Gastroesophageal sphincter (tissue), 3 donors: ENCODE data around the gene ZNF175.

Experiments used
- CTCF ChIP-seq, 4 experiments: fragments of 200-600 bp in 2 of 4; fragments of 450-650 bp in 2 of 4; sonication (generic) in 1 of 4; IDR thresholded peaks; one replicate each; pipeline ENCODE4 v1.5.1; 2017 to 2019; ENCODE audit warnings: antibody characterized with exemption in 4 of 4, mild to moderate bottlenecking in 2 of 4, moderate library complexity in 2 of 4
- EP300 ChIP-seq: sonication (generic); formaldehyde crosslinking; IDR thresholded peaks from one replicate; pipeline ENCODE4 v1.6.1; 2017; ENCODE audit warnings: antibody characterized with exemption, mild to moderate bottlenecking
- POLR2A ChIP-seq, 2 donors: fragments of 450-650 bp; IDR thresholded peaks; one replicate each; pipeline ENCODE4 v1.6.1; 2017; ENCODE audit warnings: antibody characterized with exemption in 2 of 2, mild to moderate bottlenecking in 2 of 2, moderate library complexity in 1 of 2
- POLR2AphosphoS5 ChIP-seq: sonication (generic); formaldehyde crosslinking; IDR thresholded peaks from one replicate; pipeline ENCODE4 v1.6.1; 2017; ENCODE audit warnings: antibody characterized with exemption

GRCh38 chr19:51607077-51607476 lies 36.0 kb downstream of the ZNF175 start:
- TF ChIP-seq POLR2AphosphoS5 (no peak), CTCF (IDR thresholded peaks at IDR 0.05) (no peak), POLR2A (IDR thresholded peaks at IDR 0.05) (no peak), EP300 (no peak)
